Progenitor cell of endocrine pancreas (in vitro differentiated cells): ENCODE data around the gene ID4. TPM values are rescaled to one million over a fixed set of nuclear protein-coding genes. Genes with fewer than 3 reads are reported as not detected.
A peak's percentile ranks its signal among the peaks of the same experiment; 100 is the strongest.

Experiments
- DNase-seq: peaks from one replicate; pipeline ENCODE4 v3.0.0; 2021; ENCODE audit warnings: low spot score; ENCODE audit not compliant: unreplicated experiment
- H3K27ac Mint-ChIP-seq: 2 replicates; pipeline ENCODE4 v1.8.0; 2021; ENCODE audit warnings: mild to moderate bottlenecking, moderate library complexity, mixed read lengths
- H3K27me3 Mint-ChIP-seq: 2 replicates; pipeline ENCODE4 v1.8.0; 2021; ENCODE audit warnings: mixed read lengths
- H3K36me3 Mint-ChIP-seq: 2 replicates; pipeline ENCODE4 v1.8.0; 2022; ENCODE audit warnings: mixed read lengths; ENCODE audit not compliant: insufficient read depth
- H3K4me1 Mint-ChIP-seq: 2 replicates; pipeline ENCODE4 v1.8.0; 2021; ENCODE audit warnings: low read depth, mixed read lengths
- H3K4me3 Mint-ChIP-seq: 2 replicates; pipeline ENCODE4 v1.8.0; 2021; ENCODE audit warnings: low read depth, mild to moderate bottlenecking, moderate library complexity, mixed read lengths
- H3K9me3 Mint-ChIP-seq: 2 replicates; pipeline ENCODE4 v1.8.0; 2021; ENCODE audit warnings: low read depth, mixed read lengths
- CTCF ChIP-seq: fragments of 200-600 bp; sonication (generic); IDR thresholded peaks from one replicate; pipeline ENCODE4 v1.5.0; 2021; ENCODE audit warnings: antibody characterized with exemption, mild to moderate bottlenecking; ENCODE audit not compliant: unreplicated experiment
- total RNA-seq: library from RNA; stranded (reverse); gene quantifications from 2 replicates; pipeline ENCODE4 v1.2.1, GENCODE V29; 2021

ID4 gene
- total RNA-seq, 1 donor from 2014 or later = 47.9 TPM

GRCh38 chr6:19833947-19834346 lies 3.2 kb upstream of the ID4 start:
- Mint-ChIP-seq H3K36me3 (peaks cover 3% of the 10 kb centered on the region), H3K4me1 (peaks cover 9% of the 10 kb centered on the region), H3K4me3 (no peak overlapping the region), H3K27me3 (peaks cover 2% of the 10 kb centered on the region), H3K9me3 (peaks cover 2% of the 10 kb centered on the region), H3K27ac (no peak overlapping the region)
- TF ChIP-seq CTCF = no peak
- DNase-seq = no peak

GRCh38 chr6:19834858-19835257 lies 2.3 kb upstream of the ID4 start:
- peaks cover 15% of the 10 kb centered on the region for H3K4me1 Mint-ChIP-seq
- H3K27ac Mint-ChIP-seq = no peak overlapping the region
- H3K27me3 Mint-ChIP-seq = peaks cover 2% of the 10 kb centered on the region
- DNase-seq = no peak
- H3K4me3 Mint-ChIP-seq = no peak overlapping the region
- no peaks in the 10 kb centered on the region for H3K9me3 Mint-ChIP-seq
- H3K36me3 Mint-ChIP-seq = peaks cover 6% of the 10 kb centered on the region
- no peak for TF ChIP-seq CTCF

- no peak for DNase-seq
- Mint-ChIP-seq H3K9me3 (no peaks in the 10 kb centered on the region), H3K27me3 (peaks cover 2% of the 10 kb centered on the region), H3K4me3 (no peak overlapping the region), H3K27ac (no peak overlapping the region), H3K4me1 (peaks cover 22% of the 10 kb centered on the region), H3K36me3 (peaks cover 8% of the 10 kb centered on the region)
- TF ChIP-seq CTCF = no peak
Observed at GRCh38 chr6:19835605-19836004, 1.6 kb upstream of the ID4 start.

GRCh38 chr6:19837511-19838441 lies 606 bp downstream of the ID4 start:
- peaks cover 8% of the 10 kb centered on the region for H3K36me3 Mint-ChIP-seq
- H3K4me3 Mint-ChIP-seq = peak overlapping the region; percentile 95
- peaks cover 2% of the 10 kb centered on the region for H3K27me3 Mint-ChIP-seq
- TF ChIP-seq CTCF = no peak
- H3K27ac Mint-ChIP-seq = peak overlapping the region; percentile 96
- peak; percentile 55 for DNase-seq
- no peaks in the 10 kb centered on the region for H3K9me3 Mint-ChIP-seq
- H3K4me1 Mint-ChIP-seq = peaks cover 36% of the 10 kb centered on the region

- Mint-ChIP-seq H3K27me3 (peaks cover 2% of the 10 kb centered on the region), H3K9me3 (no peaks in the 10 kb centered on the region), H3K4me3 (peak overlapping the region; percentile 95), H3K4me1 (peaks cover 39% of the 10 kb centered on the region), H3K36me3 (peaks cover 8% of the 10 kb centered on the region), H3K27ac (peak overlapping the region; percentile 99)
- TF ChIP-seq CTCF = no peak
- DNase-seq = peak; percentile 67
Observed at GRCh38 chr6:19838442-19839236, 1.5 kb downstream of the ID4 start.
